H9 (cell line): ENCODE measurements around the gene DARS1. TPM values are rescaled to one million over a fixed set of nuclear protein-coding genes. Genes with fewer than 3 reads are reported as not detected.

ENCODE experiments used
- DNase-seq: peaks from one replicate; pipeline ENCODE4 v3.0.0-alpha.2; 2017
- H2AFZ ChIP-seq: one replicate; pipeline ENCODE4 v1.6.1; 2013; ENCODE audit warnings: mild to moderate bottlenecking, low read length, control low read depth, moderate library complexity
- H2AK5ac ChIP-seq: 2 replicates; pipeline ENCODE4 v1.6.1; 2013; ENCODE audit warnings: low read length, control low read depth, mixed read lengths; ENCODE audit not compliant: insufficient read length
- H2BK120ac ChIP-seq: one replicate; pipeline ENCODE4 v1.6.1; 2013; ENCODE audit warnings: low read depth, mild to moderate bottlenecking, low read length, control low read depth, inconsistent platforms; ENCODE audit not compliant: poor library complexity, severe bottlenecking
- H2BK12ac ChIP-seq: 2 replicates; pipeline ENCODE4 v1.6.1; 2013; ENCODE audit warnings: low read length, control low read depth, mixed read lengths, low read depth; ENCODE audit not compliant: insufficient read length
- H2BK15ac ChIP-seq: 2 replicates; pipeline ENCODE4 v1.6.1; 2013; ENCODE audit warnings: low read depth, low read length, control low read depth
- H2BK20ac ChIP-seq: one replicate; pipeline ENCODE4 v1.6.1; 2013; ENCODE audit warnings: low read depth, mild to moderate bottlenecking, low read length, control low read depth, inconsistent platforms; ENCODE audit not compliant: poor library complexity, severe bottlenecking
- H2BK5ac ChIP-seq: 2 replicates; pipeline ENCODE4 v1.6.1; 2013; ENCODE audit warnings: low read length, control low read depth, mixed read lengths; ENCODE audit not compliant: insufficient read length
- H3K14ac ChIP-seq: 2 replicates; pipeline ENCODE4 v1.6.1; 2013; ENCODE audit warnings: low read length, control low read depth; ENCODE audit not compliant: insufficient read depth
- H3K18ac ChIP-seq: 2 replicates; pipeline ENCODE4 v1.6.1; 2013; ENCODE audit warnings: low read depth, mild to moderate bottlenecking, mixed read lengths, low read length, control low read depth; ENCODE audit not compliant: insufficient read length
- H3K23ac ChIP-seq: 2 replicates; pipeline ENCODE4 v1.6.1; 2013; ENCODE audit warnings: low read length, control low read depth, mixed read lengths, low read depth; ENCODE audit not compliant: insufficient read length
- H3K23me2 ChIP-seq: 2 replicates; pipeline ENCODE4 v1.6.1; 2013; ENCODE audit warnings: low read depth, mild to moderate bottlenecking, mixed read lengths, low read length, control low read depth; ENCODE audit not compliant: insufficient read length, poor library complexity, severe bottlenecking
- H3K27ac ChIP-seq: 2 replicates; pipeline ENCODE4 v1.5.1; 2013; ENCODE audit warnings: low read length, control low read depth, mixed read lengths, low read depth; ENCODE audit not compliant: insufficient read length
- H3K27me3 ChIP-seq: 2 replicates; pipeline ENCODE4 v1.6.1; 2013; ENCODE audit warnings: low read length, control low read depth, inconsistent platforms; ENCODE audit not compliant: insufficient read depth
- H3K4ac ChIP-seq: 2 replicates; pipeline ENCODE4 v1.6.1; 2013; ENCODE audit warnings: low read depth, mild to moderate bottlenecking, control low read depth, inconsistent platforms, low read length, moderate library complexity
- H3K4me1 ChIP-seq: 2 replicates; pipeline ENCODE4 v1.6.1; 2013; ENCODE audit warnings: low read length, control low read depth, inconsistent platforms; ENCODE audit not compliant: insufficient read depth
- H3K4me2 ChIP-seq: 2 replicates; pipeline ENCODE4 v1.6.1; 2013; ENCODE audit warnings: low read length, control low read depth, mixed read lengths; ENCODE audit not compliant: insufficient read length, insufficient read depth
- H3K56ac ChIP-seq: 2 replicates; pipeline ENCODE4 v1.6.1; 2013; ENCODE audit warnings: low read depth, mild to moderate bottlenecking, mixed read lengths, low read length, control low read depth; ENCODE audit not compliant: insufficient read length
- H3K79me1 ChIP-seq: 2 replicates; pipeline ENCODE4 v1.6.1; 2013; ENCODE audit warnings: low read depth, mild to moderate bottlenecking, moderate library complexity, low read length, control low read depth, inconsistent platforms; ENCODE audit not compliant: insufficient read depth, poor library complexity, severe bottlenecking
- H3K79me2 ChIP-seq: 2 replicates; pipeline ENCODE4 v1.6.1; 2013; ENCODE audit warnings: low read length, control low read depth, inconsistent platforms; ENCODE audit not compliant: insufficient read depth
- H3K9ac ChIP-seq: 2 replicates; pipeline ENCODE4 v1.6.1; 2013; ENCODE audit warnings: low read length, control low read depth, mixed read lengths; ENCODE audit not compliant: insufficient read length; ENCODE audit errors: extremely low read depth
- H3K9me3 ChIP-seq: one replicate; pipeline ENCODE4 v1.6.1; 2013; ENCODE audit warnings: low read depth, low read length, inconsistent platforms; ENCODE audit not compliant: control insufficient read depth
- H3T11ph ChIP-seq: one replicate; pipeline ENCODE4 v1.6.1; 2013; ENCODE audit warnings: mild to moderate bottlenecking, low read length, control low read depth, inconsistent platforms
- H4K20me1 ChIP-seq: one replicate; pipeline ENCODE4 v1.6.1; 2013; ENCODE audit not compliant: control insufficient read depth, insufficient read length, insufficient read depth
- H4K5ac ChIP-seq: 2 replicates; pipeline ENCODE4 v1.6.1; 2013; ENCODE audit warnings: low read depth, mild to moderate bottlenecking, mixed read lengths, low read length, control low read depth; ENCODE audit not compliant: insufficient read length
- H4K8ac ChIP-seq: replicated peaks from 2 replicates; pipeline ENCODE4 v1.6.1; 2013; ENCODE audit warnings: low read length, control low read depth, mixed read lengths, low read depth; ENCODE audit not compliant: insufficient read length
- H4K91ac ChIP-seq: 2 replicates; pipeline ENCODE4 v1.6.1; 2013; ENCODE audit warnings: low read depth, mild to moderate bottlenecking, moderate library complexity, mixed read lengths, low read length, control low read depth; ENCODE audit not compliant: insufficient read length
- H3K27ac Mint-ChIP-seq, 3 experiments: 2 replicates in 2 of 3; 3 replicates in 1 of 3; pipeline ENCODE4 v1.8.0; 2020 to 2021; ENCODE audit warnings: mixed read lengths in 3 of 3, mild to moderate bottlenecking in 1 of 3, moderate library complexity in 1 of 3
- H3K27me3 Mint-ChIP-seq: 2 replicates; pipeline ENCODE4 v1.8.0; 2021; ENCODE audit warnings: low read depth, mild to moderate bottlenecking, moderate library complexity, mixed read lengths
- H3K36me3 Mint-ChIP-seq, 3 experiments: 2 replicates in 2 of 3; 3 replicates in 1 of 3; pipeline ENCODE4 v1.8.0; 2020 to 2021; ENCODE audit warnings: low read depth in 3 of 3, mixed read lengths in 3 of 3; ENCODE audit not compliant: insufficient read depth in 1 of 3
- H3K4me1 Mint-ChIP-seq, 2 experiments: 2 replicates each; pipeline ENCODE4 v1.8.0; 2020; ENCODE audit warnings: mixed read lengths in 2 of 2
- H3K4me3 Mint-ChIP-seq, 2 experiments: 2 replicates in 1 of 2; 3 replicates in 1 of 2; pipeline ENCODE4 v1.8.0; 2020 to 2021; ENCODE audit warnings: mild to moderate bottlenecking in 2 of 2, mixed read lengths in 2 of 2, moderate library complexity in 1 of 2
- H3K9me3 Mint-ChIP-seq, 2 experiments: 2 replicates in 1 of 2; 3 replicates in 1 of 2; pipeline ENCODE4 v1.8.0; 2020; ENCODE audit warnings: mild to moderate bottlenecking in 2 of 2, mixed read lengths in 2 of 2, moderate library complexity in 1 of 2
- CTCF ChIP-seq: fragments of 200-600 bp; sonication (generic); conservative IDR thresholded peaks from 3 replicates; pipeline ENCODE4 v1.8.0; 2021; ENCODE audit warnings: antibody characterized with exemption, mild to moderate bottlenecking
- whole genome bisulfite sequencing: extraction: QIAGEN DNeasy Blood & Tissue Kit; methylation state at CpG from one replicate; pipeline ENCODE4 v1.1.7; 2013; ENCODE audit warnings: missing lambda C conversion rate, low lambda C conversion rate, mixed read lengths; ENCODE audit not compliant: insufficient read length; ENCODE audit errors: extremely low coverage; 5-methylcytosine and 5-hydroxymethylcytosine counted together
- total RNA-seq: library from RNA; stranded (reverse); gene quantifications from 2 replicates; pipeline ENCODE4 v1.2.1, GENCODE V29; 2021

DARS1 gene
- total RNA-seq, 1 experiment from 2014 or later, result 117 TPM

- Histone ChIP-seq H2AFZ (no peak overlapping the region), H2BK12ac (no peak overlapping the region), H2BK20ac (no peak overlapping the region), H4K8ac (no peak overlapping the region), H3K4ac (no peak overlapping the region), H3K79me2 (no peaks in the 10 kb centered on the region), H3T11ph (no peak overlapping the region), H3K56ac (no peak overlapping the region), H3K4me2 (no peak overlapping the region), H3K23me2 (peaks cover 6% of the 10 kb centered on the region), H2AK5ac (no peak overlapping the region), H3K18ac (no peak overlapping the region), H3K27ac (no peak overlapping the region), H2BK120ac (no peak overlapping the region), H3K14ac (no peak overlapping the region), H2BK15ac (no peak overlapping the region), H4K20me1 (no peaks in the 10 kb centered on the region), H3K9ac (no peak overlapping the region), H3K4me1 (no peaks in the 10 kb centered on the region; the same call in 1 of the 2 replicates), H4K5ac (no peak overlapping the region), H3K27me3 (no peaks in the 10 kb centered on the region), H4K91ac (no peak overlapping the region), H3K23ac (no peak overlapping the region), H3K79me1 (no peaks in the 10 kb centered on the region), H2BK5ac (no peak overlapping the region), H3K9me3 (no peaks in the 10 kb centered on the region)
- Mint-ChIP-seq H3K27ac (no peak overlapping the region), H3K9me3 (no peaks in the 10 kb centered on the region), H3K36me3 (0 out of 7 replicates have a peak, but pooled peaks cover 0 to 2% (median 0%) of the 10 kb centered on the region in 3 experiments), H3K4me3 (no peak overlapping the region), H3K27me3 (peaks cover 2% of the 10 kb centered on the region; the same call in 1 of the 2 replicates), H3K4me1 (peaks cover 21 to 30% of the 10 kb centered on the region in 2 experiments)
- WGBS, result no CpG with 5 or more reads among the region's 3 CpGs
- no peak for TF ChIP-seq CTCF
- DNase-seq, result no peak
Observed at GRCh38 chr2:136022396-136023146, 37.1 kb upstream of the DARS1 start.
